ENCODE measurements around the gene FBXO27. TPM values are rescaled to one million over a fixed set of nuclear protein-coding genes. Genes with fewer than 3 reads are reported as not detected.
A peak's percentile ranks its signal among the peaks of the same experiment; 100 is the strongest.

Gene FBXO27
- total and polyA plus RNA-seq, 2 of the 13 experiments (the other 11 are each of a cell fraction or from before 2014, with no cell fraction given) = 0.15 to 2.8 TPM

DNA sequence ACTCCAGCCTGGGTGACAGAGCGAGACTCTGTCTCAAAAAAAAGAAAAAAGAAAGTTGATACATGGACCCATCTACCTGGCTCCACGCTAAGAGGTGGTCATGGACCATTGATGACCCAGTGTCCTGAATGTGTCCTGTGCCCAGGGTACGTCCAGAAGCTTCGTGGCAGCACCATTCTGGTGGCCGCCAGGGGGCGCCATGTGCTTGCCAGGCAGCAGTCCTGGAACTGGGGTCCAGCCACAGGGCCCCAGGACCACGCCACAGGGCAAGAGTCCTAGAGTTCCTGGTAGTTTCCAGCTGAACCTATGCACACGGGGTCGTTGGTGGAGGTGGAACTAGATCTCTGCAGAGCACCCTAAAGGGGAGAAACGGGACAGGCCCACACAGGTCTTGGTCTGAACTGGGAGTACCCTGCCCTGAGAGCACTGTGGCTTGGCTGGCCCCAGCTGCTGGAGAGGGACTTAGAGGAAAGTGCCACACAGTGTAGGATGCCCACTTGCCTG lies 19.9 kb upstream of the FBXO27 start (continued):
- peak; percentile 68 for TF ChIP-seq XRCC5 (optimal IDR thresholded peaks at IDR 0.05; ENCODE audit: low read length)
- TF ChIP-seq JUNB (CRISPR knock-in tag; IDR thresholded peaks at IDR 0.05; ENCODE audit: borderline replicate concordance) = no peak
- no peak for TF ChIP-seq ZNF607 (CRISPR knock-in tag; IDR thresholded peaks at IDR 0.05; ENCODE audit: borderline replicate concordance)
- peak; percentile 94 for TF ChIP-seq CTCF (CRISPR knock-in tag; IDR thresholded peaks at IDR 0.05)
- peak; percentile 28; the same call in 1 of the 2 replicates for TF ChIP-seq PATZ1 (CRISPR knock-in tag; IDR thresholded peaks at IDR 0.05)
- no peak for TF ChIP-seq NKX3-1 (CRISPR knock-in tag; IDR thresholded peaks at IDR 0.05)
- no peak for TF ChIP-seq ZNF569 (CRISPR knock-in tag; IDR thresholded peaks at IDR 0.05; ENCODE audit: borderline replicate concordance)
- TF ChIP-seq FOXC1 (CRISPR knock-in tag; IDR thresholded peaks at IDR 0.05; ENCODE audit: borderline replicate concordance) = no peak
- no peak for TF ChIP-seq SRSF1 (optimal IDR thresholded peaks at IDR 0.05; ENCODE audit: low read depth, low read length)
- no peak for TF ChIP-seq REXO4 (CRISPR knock-in tag; IDR thresholded peaks at IDR 0.05; ENCODE audit: borderline replicate concordance)
- no peak for TF ChIP-seq MAFK (conservative IDR thresholded peaks at IDR 0.05 in 1 of 2, IDR thresholded peaks at IDR 0.05 in 1 of 2; ENCODE audit: low read length in 2 of 2)
- TF ChIP-seq, protein P1, sequence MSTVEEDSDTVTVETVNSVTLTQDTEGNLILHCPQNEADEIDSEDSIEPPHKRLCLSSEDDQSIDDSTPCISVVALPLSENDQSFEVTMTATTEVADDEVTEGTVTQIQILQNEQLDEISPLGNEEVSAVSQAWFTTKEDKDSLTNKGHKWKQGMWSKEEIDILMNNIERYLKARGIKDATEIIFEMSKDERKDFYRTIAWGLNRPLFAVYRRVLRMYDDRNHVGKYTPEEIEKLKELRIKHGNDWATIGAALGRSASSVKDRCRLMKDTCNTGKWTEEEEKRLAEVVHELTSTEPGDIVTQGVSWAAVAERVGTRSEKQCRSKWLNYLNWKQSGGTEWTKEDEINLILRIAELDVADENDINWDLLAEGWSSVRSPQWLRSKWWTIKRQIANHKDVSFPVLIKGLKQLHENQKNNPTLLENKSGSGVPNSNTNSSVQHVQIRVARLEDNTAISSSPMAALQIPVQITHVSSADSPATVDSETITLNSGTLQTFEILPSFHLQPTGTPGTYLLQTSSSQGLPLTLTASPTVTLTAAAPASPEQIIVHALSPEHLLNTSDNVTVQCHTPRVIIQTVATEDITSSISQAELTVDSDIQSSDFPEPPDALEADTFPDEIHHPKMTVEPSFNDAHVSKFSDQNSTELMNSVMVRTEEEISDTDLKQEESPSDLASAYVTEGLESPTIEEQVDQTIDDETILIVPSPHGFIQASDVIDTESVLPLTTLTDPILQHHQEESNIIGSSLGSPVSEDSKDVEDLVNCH (CRISPR knock-in tag; IDR thresholded peaks at IDR 0.05) = no peak
- TF ChIP-seq GMEB2 (CRISPR knock-in tag; IDR thresholded peaks at IDR 0.05; ENCODE audit: low read depth) = no peak
- TF ChIP-seq, protein P2, sequence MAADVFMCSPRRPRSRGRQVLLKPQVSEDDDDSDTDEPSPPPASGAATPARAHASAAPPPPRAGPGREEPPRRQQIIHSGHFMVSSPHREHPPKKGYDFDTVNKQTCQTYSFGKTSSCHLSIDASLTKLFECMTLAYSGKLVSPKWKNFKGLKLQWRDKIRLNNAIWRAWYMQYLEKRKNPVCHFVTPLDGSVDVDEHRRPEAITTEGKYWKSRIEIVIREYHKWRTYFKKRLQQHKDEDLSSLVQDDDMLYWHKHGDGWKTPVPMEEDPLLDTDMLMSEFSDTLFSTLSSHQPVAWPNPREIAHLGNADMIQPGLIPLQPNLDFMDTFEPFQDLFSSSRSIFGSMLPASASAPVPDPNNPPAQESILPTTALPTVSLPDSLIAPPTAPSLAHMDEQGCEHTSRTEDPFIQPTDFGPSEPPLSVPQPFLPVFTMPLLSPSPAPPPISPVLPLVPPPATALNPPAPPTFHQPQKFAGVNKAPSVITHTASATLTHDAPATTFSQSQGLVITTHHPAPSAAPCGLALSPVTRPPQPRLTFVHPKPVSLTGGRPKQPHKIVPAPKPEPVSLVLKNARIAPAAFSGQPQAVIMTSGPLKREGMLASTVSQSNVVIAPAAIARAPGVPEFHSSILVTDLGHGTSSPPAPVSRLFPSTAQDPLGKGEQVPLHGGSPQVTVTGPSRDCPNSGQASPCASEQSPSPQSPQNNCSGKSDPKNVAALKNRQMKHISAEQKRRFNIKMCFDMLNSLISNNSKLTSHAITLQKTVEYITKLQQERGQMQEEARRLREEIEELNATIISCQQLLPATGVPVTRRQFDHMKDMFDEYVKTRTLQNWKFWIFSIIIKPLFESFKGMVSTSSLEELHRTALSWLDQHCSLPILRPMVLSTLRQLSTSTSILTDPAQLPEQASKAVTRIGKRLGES (CRISPR knock-in tag; IDR thresholded peaks at IDR 0.05; ENCODE audit: borderline replicate concordance) = no peak
- TF ChIP-seq ZBTB20 (CRISPR knock-in tag; IDR thresholded peaks at IDR 0.05; ENCODE audit: borderline replicate concordance, low read depth) = no peak
- no peak for TF ChIP-seq ZNF256 (CRISPR knock-in tag; conservative IDR thresholded peaks at IDR 0.05)
- TF ChIP-seq, protein P3, sequence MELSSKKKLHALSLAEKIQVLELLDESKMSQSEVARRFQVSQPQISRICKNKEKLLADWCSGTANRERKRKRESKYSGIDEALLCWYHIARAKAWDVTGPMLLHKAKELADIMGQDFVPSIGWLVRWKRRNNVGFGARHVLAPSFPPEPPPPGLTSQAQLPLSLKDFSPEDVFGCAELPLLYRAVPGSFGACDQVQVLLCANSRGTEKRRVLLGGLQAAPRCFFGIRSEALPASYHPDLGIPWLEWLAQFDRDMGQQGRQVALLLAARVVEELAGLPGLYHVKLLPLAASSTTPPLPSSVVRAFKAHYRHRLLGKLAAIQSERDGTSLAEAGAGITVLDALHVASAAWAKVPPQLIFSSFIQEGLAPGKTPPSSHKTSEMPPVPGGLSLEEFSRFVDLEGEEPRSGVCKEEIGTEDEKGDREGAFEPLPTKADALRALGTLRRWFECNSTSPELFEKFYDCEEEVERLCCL (CRISPR knock-in tag; IDR thresholded peaks at IDR 0.05; ENCODE audit: borderline replicate concordance) = no peak
